Measurements from ENCODE around the gene MGMT. TPM values are rescaled to one million over a fixed set of nuclear protein-coding genes. Genes with fewer than 3 reads are reported as not detected.

MGMT gene
- polyA plus RNA-seq, 1 of the 3 experiments (the other 2 are of a cell fraction) = 10.8 TPM

- WGBS (ENCODE audit: low lambda C conversion rate) = 57% methylated on average over 8 of the region's 8 CpGs
- H4K20me1 ChIP-seq (ENCODE audit: insufficient read depth) = no peaks in the 10 kb centered on the region
- H2AFZ ChIP-seq (ENCODE audit: low read depth) = no peak overlapping the region
- ChIA-PET POLR2A (no interaction called here), CTCF (no interaction called here)
- TF ChIP-seq JUND (IDR thresholded peaks at IDR 0.05) (no peak), GATA2 (CRISPR knock-in tag; IDR thresholded peaks at IDR 0.05) (no peak), TCF12 (IDR thresholded peaks at IDR 0.05) (no peak), ELF1 (IDR thresholded peaks at IDR 0.05) (no peak), FOXM1 (IDR thresholded peaks at IDR 0.05; ENCODE audit: low read depth) (no peak)
- no peak overlapping the region for H3K27ac ChIP-seq (ENCODE audit: low read depth in 2 of 2, low read length in 1 of 2)
- H3F3A ChIP-seq (replicated peaks; ENCODE audit: insufficient read depth) = no peaks in the 10 kb centered on the region
- no peak overlapping the region for H3K9ac ChIP-seq
- no peak overlapping the region for H3K4me3 ChIP-seq (ENCODE audit: low read depth in 2 of 2, low read length in 1 of 2)
- H3K4me2 ChIP-seq = no peak overlapping the region
- H3K27me3 ChIP-seq (ENCODE audit: insufficient read depth) = no peaks in the 10 kb centered on the region
- H3K36me3 ChIP-seq (replicated peaks in 1 of 2; ENCODE audit: control insufficient read depth in 1 of 2, insufficient read depth in 2 of 2, low read length in 1 of 2) = no peaks in the 10 kb centered on the region
- peaks cover 0 to 14% of the 10 kb centered on the region in 2 experiments; a peak in 1 of 4 replicates for H3K4me1 ChIP-seq (ENCODE audit: control insufficient read depth in 1 of 2, insufficient read depth in 2 of 2, low read depth in 1 of 2, low read length in 1 of 2)
- DNase-seq = no peak
- H3K9me2 ChIP-seq = no peaks in the 10 kb centered on the region
- no peaks in the 10 kb centered on the region; the same call in 1 of the 2 replicates for H3K79me2 ChIP-seq (ENCODE audit: insufficient read depth)
- no peaks in the 10 kb centered on the region for H3K9me3 ChIP-seq
These were observed 2.8 kb upstream of the MGMT start for GRCh38 chr10:129464251-129464650.

GRCh38 chr10:129465796-129466702 is 992 bp upstream of the MGMT start:
- Histone ChIP-seq H3K79me2 (ENCODE audit: insufficient read depth) (no peaks in the 10 kb centered on the region; the same call in 1 of the 2 replicates), H2AFZ (ENCODE audit: low read depth) (peak overlapping the region; percentile 82; the same call in 1 of the 2 replicates), H4K20me1 (ENCODE audit: insufficient read depth) (no peaks in the 10 kb centered on the region), H3K27me3 (ENCODE audit: insufficient read depth) (no peaks in the 10 kb centered on the region), H3K9me2 (no peaks in the 10 kb centered on the region), H3K27ac (ENCODE audit: low read depth in 2 of 2, low read length in 1 of 2) (peak overlapping the region in 1 of 2 experiments; percentile 79; a peak in 1 of 4 replicates), H3K4me2 (peak overlapping the region; percentile 72), H3K9me3 (no peaks in the 10 kb centered on the region), H3K4me3 (ENCODE audit: low read depth in 2 of 2, low read length in 1 of 2) (peak overlapping the region; percentile 49 to 56), H3F3A (replicated peaks; ENCODE audit: insufficient read depth) (no peaks in the 10 kb centered on the region), H3K4me1 (ENCODE audit: control insufficient read depth in 1 of 2, insufficient read depth in 2 of 2, low read depth in 1 of 2, low read length in 1 of 2) (peaks cover 0 to 14% of the 10 kb centered on the region in 2 experiments; a peak in 1 of 4 replicates), H3K36me3 (replicated peaks in 1 of 2; ENCODE audit: control insufficient read depth in 1 of 2, insufficient read depth in 2 of 2, low read length in 1 of 2) (no peaks in the 10 kb centered on the region), H3K9ac (0 out of 2 replicates have a peak overlapping the region, but pooled peaks have one; percentile 39)
- ChIA-PET CTCF (no interaction called here), POLR2A (no interaction called here)
- no peak for TF ChIP-seq MXI1 (IDR thresholded peaks at IDR 0.05; ENCODE audit: low read depth, low read length)
- DNase-seq = no peak
- 76% methylated on average over 20 of the region's 21 CpGs for WGBS (ENCODE audit: low lambda C conversion rate)

GRCh38 chr10:129467359-129468064 is 471 bp downstream of the MGMT start:
- TF ChIP-seq NRF1 (IDR thresholded peaks at IDR 0.05; ENCODE audit: low read depth, low read length) = no peak
- TF ChIP-seq MAX (IDR thresholded peaks at IDR 0.05; ENCODE audit: low read depth) = no peak
- TF ChIP-seq GATA2 (CRISPR knock-in tag; IDR thresholded peaks at IDR 0.05) = no peak
- TF ChIP-seq MXI1 (IDR thresholded peaks at IDR 0.05; ENCODE audit: low read depth, low read length) = no peak
- Histone ChIP-seq H3K4me3 (ENCODE audit: low read depth in 2 of 2, low read length in 1 of 2) (peak overlapping the region; percentile 68 to 69), H3K4me2 (peak overlapping the region; percentile 73), H3F3A (replicated peaks; ENCODE audit: insufficient read depth) (no peaks in the 10 kb centered on the region), H3K4me1 (ENCODE audit: control insufficient read depth in 1 of 2, insufficient read depth in 2 of 2, low read depth in 1 of 2, low read length in 1 of 2) (peaks cover 0 to 14% of the 10 kb centered on the region in 2 experiments; a peak in 1 of 4 replicates), H3K9me2 (no peaks in the 10 kb centered on the region), H3K79me2 (ENCODE audit: insufficient read depth) (no peaks in the 10 kb centered on the region; the same call in 1 of the 2 replicates), H3K36me3 (replicated peaks in 1 of 2; ENCODE audit: control insufficient read depth in 1 of 2, insufficient read depth in 2 of 2, low read length in 1 of 2) (no peaks in the 10 kb centered on the region), H2AFZ (ENCODE audit: low read depth) (no peak overlapping the region), H3K27ac (ENCODE audit: low read depth in 2 of 2, low read length in 1 of 2) (peak overlapping the region in 1 of 2 experiments; percentile 76; a peak in 1 of 4 replicates), H3K9ac (peak overlapping the region; percentile 59; the same call in 1 of the 2 replicates), H3K9me3 (no peaks in the 10 kb centered on the region), H3K27me3 (ENCODE audit: insufficient read depth) (no peaks in the 10 kb centered on the region), H4K20me1 (ENCODE audit: insufficient read depth) (no peaks in the 10 kb centered on the region)
- CTCF ChIA-PET = interaction anchor here (0.9 kb wide), 1 partner anchor 12 kb away, joined by 4 read pairs; no protein-coding TSS in a partner anchor
- WGBS (ENCODE audit: low lambda C conversion rate) = 68% methylated on average over 7 of the region's 25 CpGs
- POLR2A ChIA-PET = no interaction called here
- no peak for DNase-seq

Data from SK-N-SH (cell line).